Gastroesophageal sphincter (tissue), 3 donors: Measurements from ENCODE around the gene TMEM223.

ENCODE experiments used
- POLR2A ChIP-seq, 2 donors: fragments of 450-650 bp; IDR thresholded peaks; one replicate each; pipeline ENCODE4 v1.6.1; 2017; ENCODE audit warnings: antibody characterized with exemption in 2 of 2, mild to moderate bottlenecking in 2 of 2, moderate library complexity in 1 of 2
- POLR2AphosphoS5 ChIP-seq: sonication (generic); formaldehyde crosslinking; IDR thresholded peaks from one replicate; pipeline ENCODE4 v1.6.1; 2017; ENCODE audit warnings: antibody characterized with exemption
- TF ChIP-seq, protein P1 (sequence below), 4 experiments: fragments of 200-600 bp in 2 of 4; fragments of 450-650 bp in 2 of 4; sonication (generic) in 1 of 4; IDR thresholded peaks; one replicate each; pipeline ENCODE4 v1.5.1; 2017 to 2019; ENCODE audit warnings: antibody characterized with exemption in 4 of 4, mild to moderate bottlenecking in 2 of 4, moderate library complexity in 2 of 4

GRCh38 chr11:62806611-62807121 is 14.9 kb upstream of the TMEM223 start:
- TF ChIP-seq POLR2A (IDR thresholded peaks at IDR 0.05) = no peak
- TF ChIP-seq, protein P1, sequence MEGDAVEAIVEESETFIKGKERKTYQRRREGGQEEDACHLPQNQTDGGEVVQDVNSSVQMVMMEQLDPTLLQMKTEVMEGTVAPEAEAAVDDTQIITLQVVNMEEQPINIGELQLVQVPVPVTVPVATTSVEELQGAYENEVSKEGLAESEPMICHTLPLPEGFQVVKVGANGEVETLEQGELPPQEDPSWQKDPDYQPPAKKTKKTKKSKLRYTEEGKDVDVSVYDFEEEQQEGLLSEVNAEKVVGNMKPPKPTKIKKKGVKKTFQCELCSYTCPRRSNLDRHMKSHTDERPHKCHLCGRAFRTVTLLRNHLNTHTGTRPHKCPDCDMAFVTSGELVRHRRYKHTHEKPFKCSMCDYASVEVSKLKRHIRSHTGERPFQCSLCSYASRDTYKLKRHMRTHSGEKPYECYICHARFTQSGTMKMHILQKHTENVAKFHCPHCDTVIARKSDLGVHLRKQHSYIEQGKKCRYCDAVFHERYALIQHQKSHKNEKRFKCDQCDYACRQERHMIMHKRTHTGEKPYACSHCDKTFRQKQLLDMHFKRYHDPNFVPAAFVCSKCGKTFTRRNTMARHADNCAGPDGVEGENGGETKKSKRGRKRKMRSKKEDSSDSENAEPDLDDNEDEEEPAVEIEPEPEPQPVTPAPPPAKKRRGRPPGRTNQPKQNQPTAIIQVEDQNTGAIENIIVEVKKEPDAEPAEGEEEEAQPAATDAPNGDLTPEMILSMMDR (IDR thresholded peaks at IDR 0.05) = no peak
- TF ChIP-seq POLR2AphosphoS5 = no peak
